NOMO-1 treated with dmso at 0.1 percent for 144 hours (cell line): ENCODE measurements around the gene PLSCR3.

Experiments used
- DNase-seq: peaks from one replicate; lab custom pipeline; 2025; ENCODE audit not compliant: unreplicated experiment; lab: John Stamatoyannopoulos, UW

PLSCR3 gene

DNA sequence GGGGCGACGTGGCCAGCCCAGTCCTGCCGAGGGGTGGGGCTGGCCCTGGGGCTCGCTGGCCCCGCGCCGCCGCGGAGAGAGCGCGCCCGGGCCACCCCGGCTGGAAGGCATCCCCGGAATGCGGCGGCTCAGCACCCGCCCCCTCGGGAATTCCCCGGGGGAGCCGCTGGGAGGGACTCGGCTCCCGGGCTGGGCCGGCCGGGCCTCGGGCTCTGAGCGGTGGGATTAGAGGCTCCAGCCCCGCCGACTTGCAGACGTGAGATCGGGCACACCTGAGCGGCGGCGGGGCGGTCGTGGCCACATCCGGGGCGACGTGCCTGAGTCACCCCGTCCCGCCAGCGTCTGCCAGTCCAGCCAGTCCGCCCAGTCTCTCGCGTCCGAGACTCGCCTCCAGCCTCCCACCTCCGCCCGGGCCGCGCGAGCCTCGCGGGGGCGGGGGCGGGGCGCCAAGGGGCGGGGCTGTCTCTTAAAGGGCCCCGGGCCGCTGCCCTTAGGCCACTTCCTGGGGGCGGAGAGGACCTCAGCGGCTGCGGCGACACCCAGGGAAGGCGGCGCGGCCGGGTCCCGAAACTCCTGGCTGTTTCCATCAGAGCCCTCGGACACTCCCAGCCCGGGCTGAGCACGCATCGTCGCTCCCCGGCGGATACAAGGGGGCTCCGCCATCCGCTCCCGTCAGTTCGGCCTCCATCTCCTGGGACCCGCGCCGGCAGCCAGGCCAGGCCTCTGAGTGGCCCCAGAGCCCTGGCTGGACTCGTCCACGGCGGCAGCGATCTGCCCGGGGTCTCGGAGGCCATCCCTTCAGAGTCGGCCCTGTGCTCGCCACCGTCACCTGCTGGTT, 42.4 kb downstream of the PLSCR3 start, which contains the start of gene KCTD11:
Gene KCTD11, plus strand, starts transcription at position 498 of the 838 bp plus-strand sequence.
- DNase-seq = peak; percentile 30

DNA sequence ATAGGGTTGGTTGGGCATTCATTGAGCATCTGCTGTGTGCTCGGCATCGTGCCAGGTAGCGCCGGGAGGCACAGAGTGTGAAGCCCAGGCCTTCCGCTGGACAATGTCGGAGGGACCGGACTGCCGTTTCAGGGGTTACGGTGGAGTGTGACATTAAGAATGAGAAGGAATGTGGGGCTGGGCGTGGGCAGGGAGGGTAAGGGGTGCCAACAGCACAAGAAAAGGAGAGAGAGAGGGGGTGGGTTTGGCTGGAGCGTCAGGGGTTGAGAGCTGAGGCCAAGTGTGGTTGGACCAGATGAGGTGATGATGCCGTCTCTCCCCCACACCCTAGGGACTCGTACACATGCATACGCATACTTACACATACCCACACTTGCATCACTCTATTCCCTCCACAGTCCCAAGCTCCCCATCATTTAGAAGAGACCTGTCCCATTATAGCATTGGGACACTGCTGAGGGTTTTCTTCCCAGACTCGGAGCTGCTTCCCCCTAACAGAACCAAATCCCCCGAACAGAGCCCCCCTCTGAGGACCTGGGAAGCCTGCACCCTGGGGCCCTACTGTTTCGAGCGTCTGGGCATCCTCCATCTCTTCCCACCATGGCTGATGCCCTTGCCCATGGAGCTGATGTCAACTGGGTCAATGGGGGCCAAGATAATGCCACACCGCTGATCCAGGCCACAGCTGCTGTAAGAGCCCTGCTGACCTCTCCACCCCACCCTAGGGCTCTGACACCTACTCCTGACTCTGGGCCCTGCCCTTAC, 45.7 kb downstream of the PLSCR3 start:
- no peak for DNase-seq

DNA sequence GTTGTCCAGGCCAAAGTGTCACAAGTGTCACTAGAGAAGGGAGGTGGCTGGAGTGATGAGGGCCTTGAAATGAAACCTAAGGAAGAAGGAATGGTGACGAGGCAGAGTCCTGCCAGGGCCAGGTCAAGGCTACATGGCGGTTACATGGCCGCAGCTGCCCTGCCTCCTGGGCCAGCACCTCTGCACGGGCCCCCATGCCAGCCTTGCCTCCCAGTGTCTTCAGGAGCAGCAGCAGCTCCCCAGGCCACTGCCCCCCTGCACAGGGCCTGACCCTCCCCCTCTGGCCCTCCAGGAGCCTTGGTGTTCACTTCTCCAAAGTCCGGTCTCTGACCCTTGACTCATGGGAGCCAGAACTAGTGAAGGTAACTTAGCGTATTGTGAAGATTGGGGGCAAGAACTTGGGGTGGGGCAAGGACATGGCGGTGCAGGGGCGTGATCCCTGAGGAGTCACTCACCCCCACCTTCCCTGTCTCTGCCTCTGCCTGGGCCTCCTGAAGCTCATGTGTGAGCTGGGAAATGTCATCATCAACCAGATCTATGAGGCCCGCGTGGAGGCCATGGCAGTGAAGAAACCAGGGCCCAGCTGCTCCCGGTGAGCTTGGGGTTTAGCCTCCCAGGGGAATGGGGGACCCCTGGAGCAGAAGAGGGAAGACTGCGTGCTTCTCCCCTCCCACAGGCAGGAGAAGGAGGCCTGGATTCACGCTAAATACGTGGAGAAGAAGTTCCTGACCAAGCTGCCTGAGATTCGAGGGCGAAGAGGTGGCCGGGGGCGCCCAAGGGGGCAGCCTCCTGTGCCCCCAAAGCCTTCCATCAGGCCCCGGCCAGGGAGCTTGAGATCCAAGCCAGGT, 46.5 kb downstream of the PLSCR3 start:
- no peak for DNase-seq

DNA sequence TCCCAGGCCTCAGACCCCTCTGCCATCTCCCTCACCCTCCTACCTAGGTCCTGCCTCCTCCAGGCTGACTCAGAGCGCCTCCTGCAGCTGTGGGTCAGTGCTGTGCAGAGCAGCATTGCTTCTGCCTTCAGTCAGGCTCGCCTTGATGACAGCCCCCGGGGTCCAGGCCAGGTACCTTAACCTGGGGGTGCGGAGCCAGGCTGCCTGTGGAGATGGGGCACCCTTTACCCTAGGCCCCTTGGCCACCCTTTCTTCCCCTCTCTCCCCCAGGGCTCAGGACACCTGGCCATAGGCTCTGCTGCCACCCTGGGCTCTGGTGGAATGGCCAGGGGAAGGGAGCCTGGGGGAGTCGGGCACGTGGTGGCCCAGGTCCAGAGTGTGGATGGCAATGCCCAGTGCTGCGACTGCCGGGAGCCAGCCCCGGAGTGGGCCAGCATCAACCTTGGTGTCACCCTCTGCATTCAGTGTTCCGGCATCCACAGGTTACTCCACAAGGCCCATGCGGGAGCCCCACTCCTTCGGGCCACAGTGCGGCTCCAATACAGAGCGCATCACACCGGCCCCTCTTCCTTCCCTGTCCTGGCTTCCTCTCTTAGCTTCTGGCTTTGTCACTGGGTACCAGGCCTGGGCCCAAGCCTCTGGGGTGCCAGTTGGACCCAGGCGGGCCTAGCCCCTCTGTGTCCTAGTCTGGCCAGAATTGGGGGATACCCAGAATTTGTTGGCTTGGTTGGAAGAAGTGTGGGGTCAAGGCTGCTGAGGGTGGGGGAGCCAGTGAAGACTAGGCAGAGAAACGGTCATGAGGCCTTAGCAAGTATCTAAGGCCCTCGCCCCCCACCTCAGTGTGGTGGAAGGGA, 47.3 kb downstream of the PLSCR3 start:
- DNase-seq = no peak

DNA sequence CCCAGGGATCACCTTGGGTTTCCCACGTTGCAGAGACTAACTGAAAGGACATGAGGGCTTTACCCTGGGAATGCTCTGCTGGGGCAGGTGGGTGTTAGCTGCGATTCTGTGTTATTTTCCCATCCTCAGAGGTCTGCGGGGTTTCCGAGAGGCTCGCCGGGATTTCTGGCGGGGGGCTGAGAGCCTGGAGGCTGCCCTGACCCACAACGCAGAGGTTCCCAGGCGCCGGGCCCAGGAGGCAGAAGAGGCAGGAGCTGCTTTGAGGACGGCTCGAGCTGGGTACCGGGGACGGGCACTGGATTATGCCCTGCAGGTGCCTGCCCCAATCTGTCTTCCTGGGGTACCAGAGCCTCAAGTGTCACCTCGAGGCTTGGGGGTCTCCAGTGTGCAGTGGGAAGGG, 51.1 kb downstream of the PLSCR3 start:
- DNase-seq = no peak

DNA sequence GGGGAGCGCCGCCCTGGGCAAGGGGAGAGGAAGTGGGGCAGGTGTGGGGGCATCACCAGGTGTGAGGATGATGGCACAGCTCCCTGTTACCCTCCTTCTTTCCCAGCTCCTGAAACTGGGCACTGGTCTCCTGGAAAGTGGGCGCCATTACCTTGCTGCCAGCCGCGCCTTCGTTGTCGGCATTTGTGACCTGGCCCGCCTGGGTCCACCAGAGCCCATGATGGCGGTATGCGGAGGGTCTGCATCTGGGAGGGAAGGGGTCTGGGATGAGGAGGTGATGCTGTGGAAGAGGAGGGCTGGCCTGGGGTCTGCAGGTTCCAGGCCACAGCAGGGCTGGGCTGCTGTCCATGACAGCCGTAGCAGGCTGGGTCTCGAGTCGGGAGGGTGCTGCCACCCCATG, 52.5 kb downstream of the PLSCR3 start:
- DNase-seq = no peak

DNA sequence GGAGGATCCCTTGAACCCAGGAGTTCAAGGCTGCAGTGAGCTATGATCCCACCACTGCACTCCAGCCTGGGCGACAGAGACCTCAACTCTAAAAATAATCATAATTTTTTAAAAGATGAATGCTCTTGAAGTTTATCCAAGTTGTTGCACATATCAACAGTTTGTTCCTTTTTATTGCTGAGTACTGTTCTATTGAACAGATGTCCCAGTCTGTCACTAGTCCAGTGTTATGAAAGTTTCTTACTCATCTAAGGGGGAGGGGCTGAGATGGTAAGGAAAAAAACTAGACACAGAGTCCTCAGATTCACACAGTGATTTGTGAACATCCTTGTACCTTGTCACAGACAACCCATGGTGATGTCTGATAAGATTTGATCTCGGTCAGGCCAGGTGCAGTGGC, 54.1 kb downstream of the PLSCR3 start:
- no peak for DNase-seq
